K562 (cell line): ENCODE data around the gene HBQ1. TPM values are rescaled to one million over a fixed set of nuclear protein-coding genes. Genes with fewer than 3 reads are reported as not detected.

ENCODE experiments used
- CCNT2 ChIP-seq: IDR thresholded peaks from 2 replicates; pipeline ENCODE4 v1.6.1; 2011; ENCODE audit warnings: borderline replicate concordance, low read depth, mild to moderate bottlenecking, moderate library complexity, mixed read lengths, low read length; ENCODE audit not compliant: insufficient read length; ENCODE audit errors: extremely low read depth
- FOXK2 ChIP-seq, 2 experiments: fragments of 450-650 bp; IDR thresholded peaks in 1 of 2; conservative IDR thresholded peaks in 1 of 2; 2 replicates each; pipeline ENCODE4 v1.6.1; 2016; ENCODE audit warnings: low read depth in 2 of 2, mild to moderate bottlenecking in 1 of 2
- KHSRP ChIP-seq: fragments of 450-650 bp; IDR thresholded peaks from 2 replicates; pipeline ENCODE4 v1.6.1; 2017
- LARP7 ChIP-seq: fragments of 450-650 bp; IDR thresholded peaks from 2 replicates; pipeline ENCODE4 v1.6.1; 2016
- NCOA6 ChIP-seq: fragments of 450-650 bp; IDR thresholded peaks from 2 replicates; pipeline ENCODE4 v1.6.1; 2017; ENCODE audit warnings: mild to moderate bottlenecking
- PHB ChIP-seq: fragments of 250-450 bp; sonication (Bioruptor Pico); IDR thresholded peaks from 2 replicates; pipeline ENCODE4 v1.5.0; 2021
- ZNF146 ChIP-seq: IDR thresholded peaks from one replicate; pipeline ENCODE4 v1.6.1; 2018; ENCODE audit warnings: missing compliant biosample characterization; ENCODE audit not compliant: unreplicated experiment
- ZNF184 ChIP-seq: sonication (generic); formaldehyde crosslinking; IDR thresholded peaks from 2 replicates; pipeline ENCODE4 v1.5.0; 2020; ENCODE audit warnings: missing genetic modification reagents
- ZNF436 ChIP-seq: fragments of 250-450, 450-650 bp; sonication (Bioruptor Pico); formaldehyde crosslinking; IDR thresholded peaks from 2 replicates; pipeline ENCODE4 v1.7.0; 2020; ENCODE audit warnings: mild to moderate bottlenecking
- polyA plus RNA-seq, 8 experiments: library from polyadenylated mRNA; depleted of rRNA in 4 of 8; stranded (reverse) in 5 of 8; unstranded in 3 of 8; fragments of >200 nt; fragmentation: Nextera tagmentation in 2 of 8; fragmentation: Illumina TruSeq in 1 of 8; extraction: Ambion mirVana in 2 of 8; extraction: Trizol in 1 of 8; gene quantifications; 2 replicates each; pipeline versions ENCODE4 v1.2.1 to v1.2.3, GENCODE V29; 2011 to 2014; ENCODE audit warnings: inconsistent platforms in 1 of 8, missing spikeins in 1 of 8
- total RNA-seq, 7 experiments: library from RNA; depleted of rRNA in 6 of 7; stranded (reverse); fragments of >200 nt in 6 of 7; fragmentation: Illumina TruSeq in 2 of 7; extraction: Trizol in 2 of 7; gene quantifications; 2 replicates each; pipeline versions ENCODE4 v1.2.1 to v1.2.3, GENCODE V29; 2011 to 2021; ENCODE audit warnings: low replicate concordance in 1 of 7
- TF ChIP-seq, protein P1 (sequence below): sonication (generic); formaldehyde crosslinking; IDR thresholded peaks from 2 replicates; pipeline ENCODE4 v1.8.1; 2023; ENCODE audit warnings: mild to moderate bottlenecking, missing genetic modification reagents
- TF ChIP-seq, protein P2 (sequence below): sonication (generic); formaldehyde crosslinking; IDR thresholded peaks from 2 replicates; pipeline ENCODE4 v1.8.1; 2022; ENCODE audit warnings: missing genetic modification reagents
- TF ChIP-seq, protein P3 (sequence below): fragments of 450-650 bp; conservative IDR thresholded peaks from 2 replicates; pipeline ENCODE4 v1.6.1; 2016; ENCODE audit warnings: missing genetic modification characterization, low read depth, mild to moderate bottlenecking, missing compliant biosample characterization, moderate library complexity
- TF ChIP-seq, protein P4 (sequence below): sonication (generic); formaldehyde crosslinking; IDR thresholded peaks from 2 replicates; pipeline ENCODE4 v1.8.1; 2022; ENCODE audit warnings: missing genetic modification reagents
- TF ChIP-seq, protein P5 (sequence below): sonication (generic); formaldehyde crosslinking; IDR thresholded peaks from 2 replicates; pipeline ENCODE4 v1.9.0; 2022; ENCODE audit warnings: mild to moderate bottlenecking, missing genetic modification reagents
- TF ChIP-seq, protein P6 (sequence below): sonication (generic); IDR thresholded peaks from 2 replicates; pipeline ENCODE4 v1.6.1; 2016
- TF ChIP-seq, protein P7 (sequence below): fragments of 450-650 bp; formaldehyde crosslinking; conservative IDR thresholded peaks from 2 replicates; pipeline ENCODE4 v1.4.0; 2022; ENCODE audit warnings: mild to moderate bottlenecking, missing genetic modification characterization

Gene HBQ1
- total and polyA plus RNA-seq, 9 of the 15 experiments (the other 6 are each of a cell fraction or from before 2014, with no cell fraction given), result 2.3 to 190 (median 19.8) TPM

DNA sequence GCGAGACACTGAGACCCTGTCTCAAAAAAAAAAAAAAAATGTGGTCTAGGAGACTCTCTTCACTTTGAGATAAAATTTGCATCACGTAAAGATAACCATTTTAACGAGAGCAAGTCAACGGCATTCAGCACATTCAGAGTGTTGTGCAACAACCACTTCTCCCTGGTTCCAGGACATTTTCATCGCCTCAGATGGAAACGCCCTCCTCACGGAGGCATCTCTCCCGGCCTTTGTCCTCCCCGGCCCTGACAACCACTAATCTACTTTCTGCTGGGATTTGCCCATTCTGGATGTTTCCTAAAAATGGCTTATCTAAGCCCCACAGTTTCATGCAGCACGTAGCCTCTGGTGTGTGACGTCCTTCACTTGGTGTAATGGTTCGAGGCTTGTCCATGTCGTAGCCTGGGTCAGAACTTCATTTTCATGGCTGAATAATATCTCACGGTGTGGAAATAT lies 35.4 kb upstream of the HBQ1 start (continued):
- no peak for TF ChIP-seq ZNF436 (CRISPR knock-in tag)
- TF ChIP-seq CCNT2, result no peak
- peak in 1 of 2 experiments; percentile 26; a peak in 2 of 4 replicates for TF ChIP-seq FOXK2 (conservative IDR thresholded peaks at IDR 0.05 in 1 of 2, IDR thresholded peaks at IDR 0.05 in 1 of 2; ENCODE audit: low read depth in 2 of 2)
- TF ChIP-seq, protein P1, sequence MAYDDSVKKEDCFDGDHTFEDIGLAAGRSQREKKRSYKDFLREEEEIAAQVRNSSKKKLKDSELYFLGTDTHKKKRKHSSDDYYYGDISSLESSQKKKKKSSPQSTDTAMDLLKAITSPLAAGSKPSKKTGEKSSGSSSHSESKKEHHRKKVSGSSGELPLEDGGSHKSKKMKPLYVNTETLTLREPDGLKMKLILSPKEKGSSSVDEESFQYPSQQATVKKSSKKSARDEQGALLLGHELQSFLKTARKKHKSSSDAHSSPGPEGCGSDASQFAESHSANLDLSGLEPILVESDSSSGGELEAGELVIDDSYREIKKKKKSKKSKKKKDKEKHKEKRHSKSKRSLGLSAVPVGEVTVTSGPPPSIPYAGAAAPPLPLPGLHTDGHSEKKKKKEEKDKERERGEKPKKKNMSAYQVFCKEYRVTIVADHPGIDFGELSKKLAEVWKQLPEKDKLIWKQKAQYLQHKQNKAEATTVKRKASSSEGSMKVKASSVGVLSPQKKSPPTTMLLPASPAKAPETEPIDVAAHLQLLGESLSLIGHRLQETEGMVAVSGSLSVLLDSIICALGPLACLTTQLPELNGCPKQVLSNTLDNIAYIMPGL (CRISPR knock-in tag), result no peak
- TF ChIP-seq KHSRP, result no peak
- TF ChIP-seq PHB (CRISPR knock-in tag), result no peak
- TF ChIP-seq, protein P2, sequence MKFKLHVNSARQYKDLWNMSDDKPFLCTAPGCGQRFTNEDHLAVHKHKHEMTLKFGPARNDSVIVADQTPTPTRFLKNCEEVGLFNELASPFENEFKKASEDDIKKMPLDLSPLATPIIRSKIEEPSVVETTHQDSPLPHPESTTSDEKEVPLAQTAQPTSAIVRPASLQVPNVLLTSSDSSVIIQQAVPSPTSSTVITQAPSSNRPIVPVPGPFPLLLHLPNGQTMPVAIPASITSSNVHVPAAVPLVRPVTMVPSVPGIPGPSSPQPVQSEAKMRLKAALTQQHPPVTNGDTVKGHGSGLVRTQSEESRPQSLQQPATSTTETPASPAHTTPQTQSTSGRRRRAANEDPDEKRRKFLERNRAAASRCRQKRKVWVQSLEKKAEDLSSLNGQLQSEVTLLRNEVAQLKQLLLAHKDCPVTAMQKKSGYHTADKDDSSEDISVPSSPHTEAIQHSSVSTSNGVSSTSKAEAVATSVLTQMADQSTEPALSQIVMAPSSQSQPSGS (CRISPR knock-in tag), result no peak
- TF ChIP-seq ZNF146 (CRISPR knock-in tag), result peak; percentile 95
- no peak for TF ChIP-seq NCOA6
- TF ChIP-seq, protein P3, sequence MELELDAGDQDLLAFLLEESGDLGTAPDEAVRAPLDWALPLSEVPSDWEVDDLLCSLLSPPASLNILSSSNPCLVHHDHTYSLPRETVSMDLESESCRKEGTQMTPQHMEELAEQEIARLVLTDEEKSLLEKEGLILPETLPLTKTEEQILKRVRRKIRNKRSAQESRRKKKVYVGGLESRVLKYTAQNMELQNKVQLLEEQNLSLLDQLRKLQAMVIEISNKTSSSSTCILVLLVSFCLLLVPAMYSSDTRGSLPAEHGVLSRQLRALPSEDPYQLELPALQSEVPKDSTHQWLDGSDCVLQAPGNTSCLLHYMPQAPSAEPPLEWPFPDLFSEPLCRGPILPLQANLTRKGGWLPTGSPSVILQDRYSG (tag), result 0 out of 2 replicates have a peak, but pooled peaks have one; percentile 33
- TF ChIP-seq, protein P4, sequence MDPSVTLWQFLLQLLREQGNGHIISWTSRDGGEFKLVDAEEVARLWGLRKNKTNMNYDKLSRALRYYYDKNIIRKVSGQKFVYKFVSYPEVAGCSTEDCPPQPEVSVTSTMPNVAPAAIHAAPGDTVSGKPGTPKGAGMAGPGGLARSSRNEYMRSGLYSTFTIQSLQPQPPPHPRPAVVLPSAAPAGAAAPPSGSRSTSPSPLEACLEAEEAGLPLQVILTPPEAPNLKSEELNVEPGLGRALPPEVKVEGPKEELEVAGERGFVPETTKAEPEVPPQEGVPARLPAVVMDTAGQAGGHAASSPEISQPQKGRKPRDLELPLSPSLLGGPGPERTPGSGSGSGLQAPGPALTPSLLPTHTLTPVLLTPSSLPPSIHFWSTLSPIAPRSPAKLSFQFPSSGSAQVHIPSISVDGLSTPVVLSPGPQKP (CRISPR knock-in tag), result no peak
- no peak for TF ChIP-seq LARP7
- TF ChIP-seq ZNF184 (CRISPR knock-in tag), result no peak
- TF ChIP-seq, protein P5, sequence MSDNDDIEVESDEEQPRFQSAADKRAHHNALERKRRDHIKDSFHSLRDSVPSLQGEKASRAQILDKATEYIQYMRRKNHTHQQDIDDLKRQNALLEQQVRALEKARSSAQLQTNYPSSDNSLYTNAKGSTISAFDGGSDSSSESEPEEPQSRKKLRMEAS (CRISPR knock-in tag), result no peak
- TF ChIP-seq, protein P6, sequence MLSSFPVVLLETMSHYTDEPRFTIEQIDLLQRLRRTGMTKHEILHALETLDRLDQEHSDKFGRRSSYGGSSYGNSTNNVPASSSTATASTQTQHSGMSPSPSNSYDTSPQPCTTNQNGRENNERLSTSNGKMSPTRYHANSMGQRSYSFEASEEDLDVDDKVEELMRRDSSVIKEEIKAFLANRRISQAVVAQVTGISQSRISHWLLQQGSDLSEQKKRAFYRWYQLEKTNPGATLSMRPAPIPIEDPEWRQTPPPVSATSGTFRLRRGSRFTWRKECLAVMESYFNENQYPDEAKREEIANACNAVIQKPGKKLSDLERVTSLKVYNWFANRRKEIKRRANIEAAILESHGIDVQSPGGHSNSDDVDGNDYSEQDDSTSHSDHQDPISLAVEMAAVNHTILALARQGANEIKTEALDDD, result peak; percentile 69
- TF ChIP-seq, protein P7, sequence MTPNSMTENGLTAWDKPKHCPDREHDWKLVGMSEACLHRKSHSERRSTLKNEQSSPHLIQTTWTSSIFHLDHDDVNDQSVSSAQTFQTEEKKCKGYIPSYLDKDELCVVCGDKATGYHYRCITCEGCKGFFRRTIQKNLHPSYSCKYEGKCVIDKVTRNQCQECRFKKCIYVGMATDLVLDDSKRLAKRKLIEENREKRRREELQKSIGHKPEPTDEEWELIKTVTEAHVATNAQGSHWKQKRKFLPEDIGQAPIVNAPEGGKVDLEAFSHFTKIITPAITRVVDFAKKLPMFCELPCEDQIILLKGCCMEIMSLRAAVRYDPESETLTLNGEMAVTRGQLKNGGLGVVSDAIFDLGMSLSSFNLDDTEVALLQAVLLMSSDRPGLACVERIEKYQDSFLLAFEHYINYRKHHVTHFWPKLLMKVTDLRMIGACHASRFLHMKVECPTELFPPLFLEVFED, result no peak
